ENCODE measurements around the gene ANGPTL7.
"Not testable (repeated sequence)": the region's sequence is repeated elsewhere in the genome, so short reads cannot be mapped to it uniquely, and the experiment has no call there.

Gene ANGPTL7

DNA sequence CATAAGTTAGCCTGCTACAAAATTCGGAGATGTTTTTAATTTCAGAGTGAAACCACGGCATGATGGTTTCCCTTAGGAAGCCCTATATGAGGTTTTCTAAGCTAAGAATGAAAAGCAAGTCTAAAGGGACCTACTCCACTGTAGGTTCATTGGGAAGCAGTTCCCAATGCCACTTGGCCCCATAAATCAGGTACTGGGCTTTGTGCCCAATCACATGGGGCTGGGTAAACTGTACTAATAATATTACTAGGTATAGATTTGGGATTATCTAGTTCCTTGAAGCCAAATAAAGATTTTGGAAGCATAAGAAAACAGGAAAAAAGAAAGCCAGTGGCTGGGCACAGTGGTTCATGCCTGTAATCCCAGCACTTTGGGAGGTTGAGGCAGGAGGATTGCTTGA lies 19.1 kb upstream of the ANGPTL7 start:
- DNase-seq = no peak

DNA sequence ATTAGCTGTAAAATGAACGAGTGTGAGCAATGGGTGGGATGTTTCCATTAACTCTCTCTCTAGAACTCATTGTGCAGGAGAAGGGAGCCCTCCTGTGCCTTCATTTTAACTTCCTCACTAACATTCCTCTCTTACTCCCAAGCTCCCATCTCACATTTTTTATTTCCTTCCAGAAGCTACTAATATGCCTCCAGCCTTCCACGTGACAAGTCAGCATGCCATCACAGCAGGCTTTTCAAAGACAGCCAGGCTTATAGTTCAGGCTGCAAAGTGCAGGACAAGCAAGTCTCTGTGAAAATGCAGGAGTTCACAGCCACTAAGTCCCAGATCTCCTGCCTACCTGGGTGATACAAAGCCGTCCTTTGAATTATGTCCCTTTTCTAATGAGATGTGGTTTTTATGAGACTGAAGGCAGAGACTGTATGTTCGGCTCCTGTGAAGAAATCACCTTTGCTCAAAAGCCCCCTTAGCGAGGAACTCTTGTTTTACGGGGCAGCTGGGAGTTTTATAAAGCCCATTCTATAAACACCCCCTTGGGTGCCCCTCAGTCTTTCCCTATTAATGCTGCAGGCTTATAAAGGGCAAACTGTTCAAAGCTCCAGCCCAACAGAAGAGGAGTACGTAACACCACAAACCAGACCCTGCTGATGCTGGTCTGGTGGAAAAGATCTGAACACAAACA lies 14.8 kb upstream of the ANGPTL7 start:
- no peak for DNase-seq

DNA sequence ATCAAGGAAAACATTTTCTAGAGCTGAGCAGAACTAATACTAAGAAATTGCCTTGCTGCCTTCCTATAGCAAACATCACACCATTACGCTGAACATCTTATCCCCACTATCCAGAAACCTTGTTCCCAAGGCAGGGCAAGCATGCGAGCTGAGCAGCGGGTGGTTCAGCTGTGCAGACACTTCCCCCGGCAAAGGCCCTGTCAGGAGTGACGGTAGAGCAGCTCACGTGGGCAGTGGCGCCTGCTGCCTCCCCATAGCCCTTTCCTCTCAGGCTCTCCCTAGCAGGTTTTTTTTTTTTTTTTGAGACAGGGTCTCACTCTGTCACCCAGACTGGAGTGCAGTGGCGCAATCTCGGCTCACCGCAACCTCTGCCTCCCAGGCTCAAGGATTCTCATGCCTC lies 13.7 kb upstream of the ANGPTL7 start:
- no peak for DNase-seq

DNA sequence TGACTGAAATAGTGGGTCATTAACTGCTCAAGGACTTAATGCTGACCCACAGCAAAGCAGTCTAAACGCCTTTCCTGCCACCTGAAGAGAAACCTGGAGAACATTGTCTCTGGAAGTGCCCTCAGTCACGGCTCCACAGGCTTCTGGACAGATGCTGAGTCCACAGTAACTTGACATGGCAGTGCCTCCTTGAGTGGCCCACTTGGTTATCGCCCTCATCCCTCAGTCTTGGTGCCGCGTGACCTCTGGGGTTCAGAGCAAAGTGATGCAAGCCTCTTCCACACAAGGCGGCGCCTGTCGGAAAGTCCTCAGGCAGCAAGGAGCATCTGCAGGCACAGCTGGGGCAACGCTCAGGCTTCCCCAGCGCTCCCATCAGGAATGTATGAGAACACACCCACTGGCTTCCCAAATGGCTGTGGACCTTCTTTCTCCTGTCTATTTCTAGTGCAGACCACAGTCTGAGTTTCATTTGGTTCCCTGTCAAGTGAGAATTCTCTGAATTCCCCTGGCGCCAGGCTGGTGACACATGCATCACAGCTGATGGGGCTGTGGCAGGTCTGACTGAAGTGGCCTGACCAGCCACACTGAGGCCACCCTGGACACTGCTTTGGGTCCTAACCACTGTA lies 13.0 kb upstream of the ANGPTL7 start:
- DNase-seq = no peak

DNA sequence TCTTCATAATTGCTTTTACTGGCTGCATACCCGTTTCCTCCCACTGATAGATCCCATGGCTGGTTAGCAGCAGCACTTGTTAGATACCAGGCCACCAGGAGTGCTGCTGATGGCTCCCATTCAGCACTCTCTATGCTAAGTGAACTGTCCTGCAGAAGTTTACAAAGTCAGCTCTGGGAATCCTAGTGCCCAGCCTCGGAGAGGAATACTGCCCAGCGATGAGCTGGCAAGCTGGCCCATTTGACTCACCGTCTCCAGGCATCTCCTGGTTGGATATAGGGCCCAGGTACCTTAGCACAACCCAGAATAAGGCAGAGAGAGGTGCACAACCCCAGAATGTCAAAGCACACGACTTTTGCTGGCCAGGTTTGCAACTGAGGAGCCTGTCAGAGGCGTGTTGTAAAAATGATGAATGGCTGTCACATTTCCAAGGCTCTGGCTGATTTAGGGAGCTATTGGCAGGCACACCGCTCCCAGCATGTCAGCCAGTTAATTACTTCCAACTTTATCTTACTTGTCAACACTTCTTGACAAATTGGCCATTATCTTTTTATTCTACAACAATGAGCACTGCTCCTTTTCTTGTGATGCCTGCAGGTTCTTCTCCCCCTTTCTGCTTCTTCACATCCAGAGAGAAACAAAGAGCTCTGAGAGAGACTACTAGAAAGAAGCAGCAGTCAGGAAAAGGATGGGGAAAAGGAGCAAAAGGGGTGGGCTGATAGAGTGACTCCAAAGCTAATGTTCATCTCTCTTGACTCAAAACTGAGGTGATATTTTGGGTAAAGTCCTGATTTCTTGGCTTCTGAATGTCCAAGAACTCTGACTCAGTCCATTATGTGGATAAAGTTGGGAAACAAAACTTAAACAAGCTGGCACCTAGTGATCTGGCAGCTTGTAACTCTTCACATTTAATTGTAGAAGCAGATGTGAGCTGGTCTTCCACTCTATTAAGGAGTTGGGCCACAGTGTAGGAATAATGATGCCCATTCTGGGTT lies 10.8 kb upstream of the ANGPTL7 start:
- peak; percentile 29 for DNase-seq

DNA sequence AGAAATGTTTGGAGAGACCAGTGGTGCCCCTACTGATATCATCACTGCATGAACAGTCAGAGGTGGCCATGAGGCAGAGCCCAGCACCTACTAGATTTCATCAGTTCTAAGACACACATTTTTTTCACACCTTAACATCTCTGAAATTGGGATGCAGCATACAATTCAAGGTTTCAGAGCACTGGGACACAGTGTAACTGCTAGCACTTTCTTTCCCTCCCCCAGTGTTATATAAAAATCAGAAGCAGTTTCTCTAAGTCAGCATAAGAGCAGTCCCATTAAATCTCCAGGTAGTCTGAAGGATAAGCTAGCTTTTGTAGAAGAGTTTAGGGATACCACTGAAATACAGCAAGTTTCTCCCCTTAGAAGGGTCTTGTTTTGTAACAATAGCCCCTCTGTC lies 10.0 kb upstream of the ANGPTL7 start:
- DNase-seq = no peak

DNA sequence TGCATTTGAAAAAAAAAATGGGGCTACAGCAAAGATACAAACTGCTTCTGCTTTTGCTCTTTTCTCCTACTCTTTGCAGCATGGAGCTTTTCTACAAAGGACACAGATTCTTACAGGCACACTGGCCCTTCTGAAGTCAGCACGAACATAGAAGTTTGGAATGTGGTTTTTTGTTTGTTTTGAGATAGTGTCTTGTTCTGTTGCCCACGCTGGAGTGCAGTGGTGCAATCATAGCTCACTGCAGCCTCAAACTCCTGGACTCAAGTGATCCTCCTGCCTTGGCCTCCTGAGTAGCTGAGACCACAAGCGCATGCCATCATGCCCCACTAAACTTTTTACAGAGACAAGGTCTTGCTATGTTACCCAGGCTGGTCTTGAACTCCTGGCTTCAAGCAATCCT lies 9.4 kb upstream of the ANGPTL7 start:
- DNase-seq = not testable (repeated sequence)

DNA sequence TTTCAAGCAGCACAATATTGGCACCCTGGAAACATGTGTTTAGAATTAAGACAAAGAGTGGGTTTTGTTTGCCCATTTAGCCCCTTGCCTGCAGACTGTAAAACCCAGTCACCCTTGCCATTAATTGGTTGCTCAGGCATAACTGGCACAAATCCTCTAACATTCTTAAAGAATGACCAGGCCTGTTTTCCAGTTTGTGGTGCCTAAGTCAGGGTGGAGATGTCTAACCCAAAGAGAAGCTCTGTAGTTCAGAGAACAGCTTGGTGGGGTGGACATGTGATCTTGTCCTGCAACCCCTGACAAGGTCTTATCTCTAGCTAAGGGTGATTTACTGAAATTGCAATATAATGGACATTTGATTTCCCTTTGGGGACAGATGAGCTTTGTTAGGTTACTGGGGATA lies 8.8 kb upstream of the ANGPTL7 start:
- no peak for DNase-seq

DNA sequence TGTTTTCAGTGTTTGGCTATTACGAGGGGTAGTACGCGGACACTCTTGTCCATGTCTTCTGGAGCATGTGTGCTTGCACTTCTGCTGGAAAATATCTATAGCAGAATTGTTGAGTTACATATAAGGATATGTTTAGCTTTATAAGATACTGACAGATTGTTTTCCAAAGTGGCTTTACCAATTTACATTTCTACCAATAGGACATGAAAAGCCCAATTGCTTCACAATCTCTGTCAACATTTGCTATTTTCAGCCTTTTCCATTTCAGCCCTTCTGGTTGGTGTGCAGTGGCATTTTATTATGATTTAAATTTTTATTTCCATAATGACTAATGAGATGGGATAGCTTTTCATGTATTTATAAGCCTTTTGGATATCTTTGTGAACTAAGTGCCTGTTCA lies 6.3 kb upstream of the ANGPTL7 start:
- no peak for DNase-seq

DNA sequence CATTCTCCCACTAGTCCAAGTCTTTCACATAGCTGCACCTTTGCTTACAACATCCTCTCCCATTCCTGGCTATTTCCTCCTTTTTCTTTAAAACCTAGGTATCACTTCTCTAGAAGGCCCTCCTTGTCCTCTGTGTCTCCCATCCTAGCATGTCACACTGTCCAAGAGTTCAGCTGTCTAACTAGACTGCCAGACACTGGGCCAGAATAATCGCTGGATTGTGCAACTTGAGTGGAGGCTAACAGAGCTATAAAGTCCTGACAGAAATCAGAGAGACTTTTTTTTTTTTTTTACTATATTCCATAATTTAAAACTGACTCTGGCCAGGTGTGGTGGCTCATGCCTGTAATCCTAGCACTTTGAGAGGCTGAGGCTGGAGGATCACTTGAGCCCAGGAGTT lies 4.2 kb upstream of the ANGPTL7 start:
- DNase-seq = no peak

DNA sequence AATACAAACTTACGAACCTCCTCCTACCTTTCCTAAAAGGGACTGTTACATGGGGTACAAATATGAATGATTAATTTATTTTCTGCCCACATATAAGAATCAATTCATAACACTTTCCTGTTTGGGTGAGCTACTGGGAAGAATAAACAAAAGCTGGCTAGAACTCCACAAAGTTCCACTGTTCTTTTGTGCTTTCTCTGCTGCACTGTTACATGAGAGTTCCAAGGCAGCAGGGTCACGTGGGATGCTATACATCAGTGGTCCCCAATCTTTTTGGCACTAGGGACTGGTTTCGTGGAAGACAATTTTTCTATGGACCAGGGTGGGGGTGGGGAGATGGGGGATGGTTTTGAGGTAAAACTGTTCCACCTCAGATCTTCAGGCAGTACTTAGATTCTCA lies 2.2 kb upstream of the ANGPTL7 start:
- no peak for DNase-seq

DNA sequence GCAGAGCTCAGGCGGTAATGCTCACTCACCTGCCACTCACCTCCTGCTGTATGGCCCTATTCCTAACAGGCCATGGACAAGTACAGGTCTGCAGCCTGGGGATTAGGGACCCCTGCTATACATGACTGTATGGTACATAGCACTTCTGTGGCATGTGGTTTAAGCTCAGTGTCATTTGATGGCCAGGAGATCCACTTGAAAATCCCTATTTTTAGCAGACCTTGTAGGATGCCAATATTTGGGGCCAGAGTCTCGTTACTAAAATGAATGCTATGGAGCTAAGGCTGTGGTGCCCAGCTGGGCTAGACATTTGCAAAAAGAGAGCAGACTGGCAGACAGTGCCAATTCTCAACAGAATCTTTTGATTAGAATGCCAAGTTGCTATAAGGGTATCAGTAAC lies 1.7 kb upstream of the ANGPTL7 start:
- no peak for DNase-seq

DNA sequence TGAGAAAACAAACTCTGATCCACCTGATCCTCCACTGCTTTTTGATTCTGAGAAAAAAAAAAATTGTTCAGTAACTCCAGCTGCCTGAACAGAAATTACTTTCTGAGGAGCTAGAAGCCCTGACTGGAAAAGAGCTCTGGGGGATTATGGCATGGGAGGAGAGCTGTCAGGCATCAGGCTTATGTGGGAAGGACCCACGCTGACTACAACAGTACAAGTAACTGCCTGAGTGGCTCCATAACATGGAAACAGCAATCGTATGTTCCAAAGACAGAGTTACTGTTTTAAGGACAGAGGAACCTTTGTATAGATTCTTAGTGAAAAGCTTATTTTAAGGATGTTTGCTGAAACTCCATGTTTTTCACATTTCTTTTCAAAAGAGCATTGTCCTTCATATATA lies 1.2 kb upstream of the ANGPTL7 start:
- DNase-seq = no peak

DNA sequence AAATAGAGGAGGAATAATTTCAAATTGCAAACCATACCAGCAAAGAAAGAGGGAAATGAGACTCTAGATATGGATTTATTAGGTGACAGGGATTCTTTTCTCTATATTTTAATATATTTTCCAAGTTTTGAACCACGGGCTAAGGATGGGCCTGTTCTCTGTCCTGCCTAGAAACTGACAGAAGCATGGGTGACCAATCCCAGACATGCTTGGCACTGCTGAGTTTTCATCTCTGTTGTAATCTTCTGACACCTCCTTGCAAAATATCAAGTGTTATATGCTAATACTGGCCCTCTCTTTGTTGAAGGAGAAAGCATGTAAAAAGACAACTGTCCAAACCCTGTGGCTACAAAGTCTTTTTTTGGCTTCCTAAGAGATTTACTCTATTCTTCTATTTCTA lies 774 bp upstream of the ANGPTL7 start:
- no peak for DNase-seq

DNA sequence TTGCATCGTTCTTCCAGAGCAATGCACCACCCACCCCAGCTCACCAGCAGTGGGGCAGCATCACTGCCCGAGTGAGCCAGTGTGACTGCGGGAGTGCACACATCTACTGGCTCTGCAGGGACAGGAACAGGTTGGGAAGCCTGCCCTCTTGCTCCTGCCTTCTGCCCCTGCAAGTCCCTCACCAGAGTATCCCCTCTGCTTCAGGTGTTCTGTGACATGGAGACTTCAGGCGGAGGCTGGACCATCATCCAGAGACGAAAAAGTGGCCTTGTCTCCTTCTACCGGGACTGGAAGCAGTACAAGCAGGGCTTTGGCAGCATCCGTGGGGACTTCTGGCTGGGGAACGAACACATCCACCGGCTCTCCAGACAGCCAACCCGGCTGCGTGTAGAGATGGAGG lies 4.2 kb downstream of the ANGPTL7 start:
- no peak for DNase-seq

DNA sequence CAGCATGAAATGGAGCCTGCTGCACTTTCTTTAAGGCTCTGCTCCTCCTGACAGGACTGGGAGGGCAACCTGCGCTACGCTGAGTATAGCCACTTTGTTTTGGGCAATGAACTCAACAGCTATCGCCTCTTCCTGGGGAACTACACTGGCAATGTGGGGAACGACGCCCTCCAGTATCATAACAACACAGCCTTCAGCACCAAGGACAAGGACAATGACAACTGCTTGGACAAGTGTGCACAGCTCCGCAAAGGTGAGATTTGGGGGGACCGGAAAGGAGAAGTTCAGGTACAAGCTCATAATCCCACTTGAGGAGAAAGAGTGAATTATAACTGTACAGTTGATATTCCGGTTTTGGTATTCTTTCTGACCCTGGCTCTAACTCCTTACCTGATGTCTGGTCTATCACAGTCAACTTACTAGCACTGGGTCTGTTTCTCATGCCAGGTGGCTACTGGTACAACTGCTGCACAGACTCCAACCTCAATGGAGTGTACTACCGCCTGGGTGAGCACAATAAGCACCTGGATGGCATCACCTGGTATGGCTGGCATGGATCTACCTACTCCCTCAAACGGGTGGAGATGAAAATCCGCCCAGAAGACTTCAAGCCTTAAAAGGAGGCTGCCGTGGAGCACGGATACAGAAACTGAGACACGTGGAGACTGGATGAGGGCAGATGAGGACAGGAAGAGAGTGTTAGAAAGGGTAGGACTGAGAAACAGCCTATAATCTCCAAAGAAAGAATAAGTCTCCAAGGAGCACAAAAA lies 5.4 kb downstream of the ANGPTL7 start:
- DNase-seq = no peak

DNA sequence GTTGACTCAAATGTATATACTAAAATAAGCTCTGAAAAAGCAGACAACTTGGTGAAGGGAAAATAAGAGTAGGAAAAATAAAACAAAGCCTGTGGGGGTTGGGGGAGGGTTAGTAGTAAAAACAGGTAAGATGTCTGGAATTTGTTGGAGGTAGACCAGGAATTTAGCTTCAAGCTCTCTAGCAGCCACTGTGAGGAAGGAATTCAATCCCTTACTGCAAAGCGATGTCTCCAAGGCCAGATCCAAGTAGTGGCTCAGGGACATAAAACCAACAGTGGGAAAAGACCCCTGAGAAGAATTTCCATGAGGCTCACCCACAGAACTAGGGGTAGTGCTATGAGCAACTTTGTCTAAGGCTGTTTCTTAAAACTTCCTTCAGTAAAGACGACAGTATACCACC lies 7.8 kb downstream of the ANGPTL7 start:
- no peak for DNase-seq

DNA sequence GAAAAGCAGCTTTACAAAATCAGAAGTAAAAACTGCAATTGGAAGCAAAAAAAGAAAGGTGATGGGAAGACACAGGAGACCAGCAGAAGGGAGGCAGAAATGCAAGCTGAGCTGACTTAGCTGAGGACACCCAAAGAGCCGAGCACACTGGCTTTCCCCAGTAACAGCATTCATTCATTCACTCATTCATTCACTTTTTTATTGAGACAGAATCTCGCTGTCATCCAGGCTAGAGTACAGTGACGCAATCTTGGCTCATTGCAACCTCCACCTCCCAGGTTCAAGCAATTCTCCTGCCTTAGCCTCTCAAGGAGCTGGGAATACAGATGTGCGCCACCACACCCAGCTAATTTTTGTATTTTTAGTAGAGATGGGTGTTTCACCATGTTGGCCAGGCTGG lies 8.2 kb downstream of the ANGPTL7 start:
- DNase-seq = no peak

DNA sequence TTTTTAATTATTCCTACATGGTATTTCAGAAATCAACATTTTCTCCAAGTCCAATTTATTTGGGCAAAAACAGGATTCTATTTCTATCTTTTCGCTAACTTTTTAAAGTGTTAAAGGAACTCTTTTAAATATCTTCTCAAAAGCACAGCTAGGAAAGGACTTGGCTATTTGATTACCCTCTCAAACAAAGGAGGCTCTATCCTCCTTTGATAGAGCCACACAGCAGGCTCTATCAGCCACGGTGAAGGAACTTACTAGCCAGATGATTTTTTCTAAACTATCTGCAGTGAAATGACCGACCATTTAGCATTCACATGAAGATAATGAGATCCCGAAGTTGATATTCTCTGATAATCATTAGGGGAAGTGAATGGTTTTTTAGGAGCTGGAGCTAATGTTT lies 9.1 kb downstream of the ANGPTL7 start:
- no peak for DNase-seq

DNA sequence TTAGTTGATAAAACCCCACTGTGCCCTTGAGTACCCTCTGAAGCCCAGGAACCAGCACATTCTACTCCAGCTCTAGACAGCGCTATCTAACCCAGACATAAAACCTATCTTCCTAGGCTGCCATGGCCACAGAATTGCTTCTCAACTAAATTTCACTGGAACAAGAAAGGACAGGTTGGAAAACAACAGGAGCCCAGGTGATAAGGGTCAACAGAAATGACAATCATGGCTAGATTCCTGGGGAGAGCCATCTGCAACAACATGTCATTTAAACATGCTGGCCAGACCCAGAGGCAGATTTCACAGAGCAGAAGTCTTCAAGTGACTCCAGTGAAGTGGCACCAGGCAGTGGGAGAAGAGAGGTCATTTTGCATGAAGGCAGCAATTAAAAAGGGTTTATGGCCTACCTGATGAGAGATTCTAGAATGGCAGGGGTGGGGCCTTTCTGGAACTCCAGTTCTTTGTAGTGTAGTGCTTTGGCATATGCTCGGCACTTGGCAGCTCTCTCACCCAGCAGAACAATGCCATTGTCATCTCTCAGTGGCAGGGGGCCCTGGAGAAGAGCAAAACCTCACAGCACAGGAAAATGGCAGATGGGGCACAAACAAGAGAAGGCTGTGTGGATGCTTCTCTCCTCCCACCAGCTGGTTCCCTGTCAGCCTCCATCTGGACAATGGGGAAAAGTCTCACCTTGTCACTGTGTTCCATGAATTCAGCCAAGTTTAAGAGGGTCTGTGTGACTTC lies 9.9 kb downstream of the ANGPTL7 start:
- DNase-seq = no peak

DNA sequence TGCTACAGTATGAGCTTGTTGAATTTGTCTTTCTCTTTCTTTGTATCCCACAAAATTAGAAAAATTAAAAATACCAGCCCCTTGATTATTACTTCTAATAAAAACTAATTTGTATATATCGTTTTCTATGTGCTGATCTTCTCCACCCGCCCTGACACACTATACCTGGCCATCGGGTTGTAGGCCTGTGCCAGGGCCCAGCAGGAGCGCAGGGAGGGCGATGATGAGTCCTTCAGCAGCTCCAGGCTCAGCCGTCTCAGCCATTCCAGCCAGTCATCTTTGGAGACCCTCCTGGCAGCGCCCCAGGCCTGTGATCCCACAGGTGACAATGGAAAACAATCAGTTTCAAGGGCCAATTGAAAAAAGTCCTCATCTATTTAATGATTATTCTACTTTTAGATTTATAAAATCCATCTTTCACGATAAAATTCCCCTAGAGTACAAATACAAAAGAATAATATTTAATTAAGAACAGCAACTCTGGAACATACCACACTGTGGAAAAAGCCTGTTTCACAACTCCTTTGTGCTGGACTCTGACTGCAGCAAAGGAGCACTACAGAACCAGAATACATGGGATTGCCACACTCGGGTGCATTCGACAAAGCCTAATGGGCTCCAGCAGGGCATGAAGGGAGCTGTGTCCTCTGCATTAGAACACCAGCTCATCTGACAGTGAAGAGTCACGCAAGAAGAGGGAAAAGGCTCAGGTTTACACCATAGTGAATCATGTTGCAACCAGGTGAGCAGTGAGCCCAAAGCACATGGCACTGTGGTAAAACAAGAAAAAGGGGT lies 15.4 kb downstream of the ANGPTL7 start:
- no peak for DNase-seq

Measured in NCI-H1105 (cell line).